ENCODE data around the gene C6orf15.
A peak's percentile ranks its signal among the peaks of the same experiment; 100 is the strongest.

C6orf15 gene

GRCh38 chr6:31112478-31112877 is at the start of gene C6orf15:
C6orf15 (minus strand) TSS chr6:31112575; CDS start chr6:31112555, 20 bp downstream.
- H3K4me1 ChIP-seq (ENCODE audit: insufficient read depth, low read length): peaks cover 32% of the 10 kb centered on the region
- H3K9me3 ChIP-seq (ENCODE audit: control insufficient read depth, insufficient read depth, low read length): no peaks in the 10 kb centered on the region
- no peaks in the 10 kb centered on the region for H3K36me3 ChIP-seq (ENCODE audit: insufficient read depth, low read length)
- H3K9ac ChIP-seq (ENCODE audit: low read depth, low read length): no peak within 1 kb of the TSS

DNA sequence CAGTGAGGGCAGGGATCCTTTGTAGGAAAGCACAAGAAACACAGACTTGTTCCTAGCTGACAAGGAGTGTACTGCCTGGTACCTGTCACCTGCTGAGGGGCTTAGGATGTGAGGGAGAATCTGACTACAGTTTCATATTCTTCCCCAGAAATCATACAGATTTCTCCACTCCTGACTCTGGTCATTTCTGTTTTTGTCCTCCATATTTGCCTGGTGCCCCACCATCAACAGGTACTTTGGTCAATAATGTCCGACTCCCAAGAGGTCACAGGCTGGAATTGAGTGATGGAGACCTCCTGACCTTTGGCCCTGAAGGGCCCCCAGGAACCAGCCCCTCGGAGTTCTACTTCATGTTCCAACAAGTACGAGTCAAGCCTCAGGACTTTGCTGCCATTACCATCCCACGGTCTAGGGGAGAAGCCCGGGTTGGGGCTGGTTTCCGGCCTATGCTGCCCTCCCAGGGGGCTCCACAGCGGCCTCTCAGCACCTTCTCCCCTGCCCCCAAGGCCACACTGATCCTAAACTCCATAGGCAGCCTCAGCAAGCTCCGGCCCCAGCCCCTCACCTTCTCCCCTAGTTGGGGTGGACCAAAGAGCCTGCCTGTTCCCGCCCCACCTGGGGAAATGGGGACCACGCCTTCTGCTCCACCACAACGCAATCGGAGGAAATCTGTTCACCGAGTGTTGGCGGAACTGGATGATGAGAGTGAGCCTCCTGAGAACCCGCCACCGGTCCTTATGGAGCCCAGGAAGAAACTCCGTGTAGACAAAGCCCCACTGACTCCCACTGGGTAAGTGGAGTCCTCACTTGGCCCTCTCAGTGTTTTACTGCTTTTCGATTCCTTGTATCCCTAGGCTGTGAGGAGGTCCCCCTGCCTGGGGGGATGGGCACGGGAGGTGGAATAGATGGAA is 49.1 kb upstream of the C6orf15 start:
- Histone ChIP-seq H3K9ac (ENCODE audit: low read depth, low read length) (no peak overlapping the region), H3K36me3 (ENCODE audit: insufficient read depth, low read length) (peaks cover 18% of the 10 kb centered on the region; the same call in 1 of the 2 replicates), H3K4me1 (ENCODE audit: insufficient read depth, low read length) (peaks cover 22% of the 10 kb centered on the region), H3K9me3 (ENCODE audit: control insufficient read depth, insufficient read depth, low read length) (no peaks in the 10 kb centered on the region)

DNA sequence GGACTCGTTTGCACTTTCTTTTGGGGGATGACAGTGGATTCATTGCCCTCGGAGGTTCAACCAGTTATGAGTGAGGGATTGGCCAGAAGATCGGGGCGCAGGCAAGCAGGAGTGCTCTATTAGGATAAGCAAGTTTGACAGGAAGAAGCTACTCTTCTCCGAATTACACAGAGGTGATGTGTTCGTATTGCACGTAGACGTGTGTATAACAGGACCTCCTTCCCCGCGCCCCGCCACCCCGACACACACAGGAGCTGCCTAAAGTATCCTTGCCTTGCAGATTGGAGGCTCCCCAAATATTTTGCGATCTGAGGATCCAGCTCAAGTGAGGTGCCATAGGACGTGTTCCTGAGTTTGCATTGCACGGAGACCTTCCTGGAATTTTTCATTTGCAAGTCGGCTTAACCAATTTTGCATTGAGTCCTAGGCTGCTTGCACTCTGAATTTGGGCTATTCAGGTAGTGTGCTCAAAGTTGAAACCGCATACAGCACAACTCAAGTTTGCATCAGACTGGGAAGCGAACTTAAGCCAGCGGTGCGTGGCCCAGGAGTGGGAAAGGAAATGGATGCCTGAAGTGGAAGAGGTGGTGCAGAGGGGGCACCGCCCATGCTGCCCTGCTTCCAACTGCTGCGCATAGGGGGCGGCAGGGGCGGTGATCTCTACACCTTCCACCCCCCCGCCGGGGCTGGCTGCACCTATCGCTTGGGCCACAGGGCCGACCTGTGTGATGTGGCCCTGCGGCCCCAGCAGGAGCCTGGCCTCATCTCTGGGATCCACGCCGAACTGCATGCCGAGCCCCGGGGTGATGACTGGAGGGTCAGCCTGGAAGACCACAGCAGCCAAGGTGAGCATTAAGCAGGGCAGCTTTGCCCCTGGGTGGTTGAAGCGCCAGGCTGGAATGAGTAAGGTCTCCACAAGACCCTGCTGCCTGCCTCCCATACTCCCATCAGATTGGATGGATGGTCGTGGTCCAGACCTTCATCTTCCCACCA is 46.8 kb upstream of the C6orf15 start:
- Histone ChIP-seq H3K9me3 (ENCODE audit: control insufficient read depth, insufficient read depth, low read length) (no peaks in the 10 kb centered on the region), H3K4me1 (ENCODE audit: insufficient read depth, low read length) (peaks cover 19% of the 10 kb centered on the region), H3K9ac (ENCODE audit: low read depth, low read length) (peak overlapping the region; percentile 67), H3K36me3 (ENCODE audit: insufficient read depth, low read length) (peaks cover 18% of the 10 kb centered on the region; the same call in 1 of the 2 replicates)

DNA sequence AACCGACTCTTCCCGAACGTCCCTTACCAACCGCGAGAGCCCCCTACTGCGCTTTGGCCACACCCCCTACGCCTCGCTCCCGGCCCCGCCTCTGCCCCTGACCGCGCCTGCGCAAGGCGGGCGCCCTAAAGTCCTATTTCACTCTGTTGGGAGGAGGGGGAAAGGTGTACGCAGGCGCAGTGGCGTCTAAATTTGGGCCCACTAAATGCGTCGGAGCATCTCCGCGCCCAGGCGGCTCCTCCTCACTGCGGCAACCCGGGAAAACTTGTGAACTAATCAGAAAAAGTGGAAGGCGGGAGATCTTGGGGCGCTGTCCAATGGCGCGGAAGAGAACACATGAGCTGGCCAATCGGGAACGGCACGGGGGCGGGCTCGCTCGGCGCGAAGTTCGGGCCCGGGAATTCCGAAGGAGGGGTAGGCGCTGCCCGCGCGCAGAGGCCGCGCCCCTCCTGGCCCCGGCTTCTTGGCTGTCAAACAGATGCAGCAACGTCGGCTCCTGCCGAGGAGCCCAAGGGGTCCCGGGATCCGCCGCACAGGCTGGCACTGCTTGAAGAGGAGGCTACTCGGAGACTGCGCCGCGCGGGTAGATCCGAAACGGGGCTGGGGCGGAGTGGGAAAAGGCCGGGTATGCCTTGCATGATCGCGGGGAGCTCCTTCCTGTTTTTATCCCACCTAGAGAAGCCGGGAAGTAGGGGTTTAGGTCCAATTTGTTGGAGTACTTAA is 45.9 kb upstream of the C6orf15 start, which contains the start of gene TCF19:
Gene TCF19, plus strand, starts transcription at position 450 of the 723 bp plus-strand sequence. CDS start 881 bp downstream, outside the sequence.
- H3K4me1 ChIP-seq (ENCODE audit: insufficient read depth, low read length): peaks cover 19% of the 10 kb centered on the region
- peak within 1 kb of the TSS; percentile 67 for H3K9ac ChIP-seq (ENCODE audit: low read depth, low read length)
- H3K36me3 ChIP-seq (ENCODE audit: insufficient read depth, low read length): peaks cover 14% of the 10 kb centered on the region; the same call in 1 of the 2 replicates
- H3K9me3 ChIP-seq (ENCODE audit: control insufficient read depth, insufficient read depth, low read length): no peaks in the 10 kb centered on the region

GRCh38 chr6:31157513-31158139 is 45.3 kb upstream of the C6orf15 start, which contains the start of gene CCHCR1:
CCHCR1 (minus strand) TSS chr6:31157802; CDS start chr6:31157600, 202 bp downstream.
- peak within 1 kb of the TSS; percentile 67 for H3K9ac ChIP-seq (ENCODE audit: low read depth, low read length)
- no peaks in the 10 kb centered on the region for H3K9me3 ChIP-seq (ENCODE audit: control insufficient read depth, insufficient read depth, low read length)
- H3K36me3 ChIP-seq (ENCODE audit: insufficient read depth, low read length): peaks cover 9% of the 10 kb centered on the region; the same call in 1 of the 2 replicates
- peaks cover 19% of the 10 kb centered on the region for H3K4me1 ChIP-seq (ENCODE audit: insufficient read depth, low read length)

GRCh38 chr6:31156641-31157040 is 44.3 kb upstream of the C6orf15 start:
- H3K9ac ChIP-seq (ENCODE audit: low read depth, low read length): no peak overlapping the region
- peaks cover 4% of the 10 kb centered on the region; the same call in 1 of the 2 replicates for H3K36me3 ChIP-seq (ENCODE audit: insufficient read depth, low read length)

GRCh38 chr6:31154436-31154835 is 42.1 kb upstream of the C6orf15 start:
- Histone ChIP-seq H3K9me3 (ENCODE audit: control insufficient read depth, insufficient read depth, low read length) (no peaks in the 10 kb centered on the region), H3K9ac (ENCODE audit: low read depth, low read length) (no peak overlapping the region), H3K4me1 (ENCODE audit: insufficient read depth, low read length) (0 out of 2 replicates have a peak, but pooled peaks cover 10% of the 10 kb centered on the region), H3K36me3 (ENCODE audit: insufficient read depth, low read length) (peaks cover 4% of the 10 kb centered on the region)

More at GRCh38 chr6:31156641-31157040, 44.3 kb upstream of the C6orf15 start:
- peaks cover 10% of the 10 kb centered on the region; the same call in 1 of the 2 replicates for H3K4me1 ChIP-seq (ENCODE audit: insufficient read depth, low read length)
- H3K9me3 ChIP-seq (ENCODE audit: control insufficient read depth, insufficient read depth, low read length): no peaks in the 10 kb centered on the region

DNA sequence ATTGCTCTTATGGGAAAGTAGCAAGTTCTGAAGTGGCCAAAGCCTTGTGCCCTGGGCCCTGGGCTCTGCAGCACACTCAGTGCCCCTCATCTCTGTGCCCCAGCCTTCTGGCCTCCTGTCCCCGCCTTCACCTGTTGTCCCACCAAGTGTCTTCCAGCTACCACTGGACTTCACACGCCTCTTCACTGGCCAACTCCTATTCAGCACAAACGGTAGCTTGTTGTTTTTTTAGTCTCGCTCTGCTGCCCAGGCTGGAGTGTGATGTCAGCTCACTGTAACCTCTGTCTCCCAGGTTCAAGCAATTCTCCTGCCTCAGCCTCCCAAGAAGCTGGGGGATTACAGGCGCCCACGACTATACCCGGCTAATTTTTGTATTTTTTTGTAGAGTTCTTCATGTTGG is 40.4 kb upstream of the C6orf15 start:
- no peak overlapping the region for H3K9ac ChIP-seq (ENCODE audit: low read depth, low read length)
- peaks cover 8% of the 10 kb centered on the region for H3K36me3 ChIP-seq (ENCODE audit: insufficient read depth, low read length)
- H3K9me3 ChIP-seq (ENCODE audit: control insufficient read depth, insufficient read depth, low read length): no peaks in the 10 kb centered on the region
- 0 out of 2 replicates have a peak, but pooled peaks cover 10% of the 10 kb centered on the region for H3K4me1 ChIP-seq (ENCODE audit: insufficient read depth, low read length)

GRCh38 chr6:31149827-31150447 is 37.6 kb upstream of the C6orf15 start:
- Histone ChIP-seq H3K9me3 (ENCODE audit: control insufficient read depth, insufficient read depth, low read length) (no peaks in the 10 kb centered on the region), H3K4me1 (ENCODE audit: insufficient read depth, low read length) (no peaks in the 10 kb centered on the region), H3K9ac (ENCODE audit: low read depth, low read length) (no peak overlapping the region), H3K36me3 (ENCODE audit: insufficient read depth, low read length) (peaks cover 8% of the 10 kb centered on the region)

DNA sequence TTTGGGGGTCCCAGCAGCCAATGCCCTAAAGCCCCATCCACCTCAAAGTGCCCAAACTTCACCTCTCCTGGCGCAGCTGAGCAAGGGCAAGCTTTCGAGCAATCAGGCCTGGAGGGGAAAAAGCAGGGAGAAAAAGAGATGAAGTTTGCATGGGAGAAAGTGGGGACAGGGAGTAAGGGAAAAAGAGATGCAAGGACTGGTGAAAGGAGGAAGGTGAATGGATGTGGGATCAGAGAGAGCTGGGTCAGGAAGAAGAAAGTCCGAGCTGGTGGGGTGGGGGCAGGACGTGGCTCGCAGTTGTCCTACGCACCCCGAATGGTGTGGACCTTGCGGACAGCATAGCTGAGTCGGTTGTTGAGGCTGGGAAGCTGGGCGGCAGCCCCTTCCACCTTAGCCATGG is 33.0 kb upstream of the C6orf15 start:
- Histone ChIP-seq H3K9ac (ENCODE audit: low read depth, low read length) (no peak overlapping the region), H3K36me3 (ENCODE audit: insufficient read depth, low read length) (peaks cover 3% of the 10 kb centered on the region; the same call in 1 of the 2 replicates), H3K4me1 (ENCODE audit: insufficient read depth, low read length) (peaks cover 18% of the 10 kb centered on the region), H3K9me3 (ENCODE audit: control insufficient read depth, insufficient read depth, low read length) (no peaks in the 10 kb centered on the region)

- Histone ChIP-seq H3K9ac (ENCODE audit: low read depth, low read length) (no peak overlapping the region), H3K9me3 (ENCODE audit: control insufficient read depth, insufficient read depth, low read length) (no peaks in the 10 kb centered on the region), H3K36me3 (ENCODE audit: insufficient read depth, low read length) (peaks cover 3% of the 10 kb centered on the region; the same call in 1 of the 2 replicates), H3K4me1 (ENCODE audit: insufficient read depth, low read length) (peaks cover 18% of the 10 kb centered on the region)
These were observed 32.6 kb upstream of the C6orf15 start for GRCh38 chr6:31144970-31145340.

GRCh38 chr6:31144296-31144969 is 32.1 kb upstream of the C6orf15 start:
- Histone ChIP-seq H3K4me1 (ENCODE audit: insufficient read depth, low read length) (peaks cover 24% of the 10 kb centered on the region), H3K9ac (ENCODE audit: low read depth, low read length) (no peak overlapping the region), H3K9me3 (ENCODE audit: control insufficient read depth, insufficient read depth, low read length) (no peaks in the 10 kb centered on the region), H3K36me3 (ENCODE audit: insufficient read depth, low read length) (peaks cover 3% of the 10 kb centered on the region; the same call in 1 of the 2 replicates)

Measured in ES-I3 (cell line).